Stimulated activated CD4-positive, alpha-beta T cell treated with anti-CD3 and anti-CD28 coated beads, Interleukin-4, amount 100 ng/mL, for 4 hours (primary cell): ENCODE data around the gene DACT3.
A peak's percentile ranks its signal among the peaks of the same experiment; 100 is the strongest.

ENCODE experiments used
- DNase-seq, 2 experiments: peaks; one replicate each; pipeline ENCODE4 v3.0.0-alpha.2; 2020

DACT3 gene

GRCh38 chr19:46610851-46611770 is 49.9 kb downstream of the DACT3 start:
- DNase-seq: no peak

DNA sequence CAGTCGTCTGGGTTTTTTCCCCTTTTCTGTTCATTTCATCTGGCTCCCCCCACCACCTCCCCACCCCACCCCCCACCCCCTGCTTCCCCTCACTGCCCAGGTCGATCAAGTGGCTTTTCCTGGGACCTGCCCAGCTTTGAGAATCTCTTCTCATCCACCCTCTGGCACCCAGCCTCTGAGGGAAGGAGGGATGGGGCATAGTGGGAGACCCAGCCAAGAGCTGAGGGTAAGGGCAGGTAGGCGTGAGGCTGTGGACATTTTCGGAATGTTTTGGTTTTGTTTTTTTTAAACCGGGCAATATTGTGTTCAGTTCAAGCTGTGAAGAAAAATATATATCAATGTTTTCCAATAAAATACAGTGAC is 50.6 kb downstream of the DACT3 start:
- DNase-seq: no peak

- no peak for DNase-seq
Observed at GRCh38 chr19:46609511-46610412, 51.2 kb downstream of the DACT3 start.

GRCh38 chr19:46608581-46609345 is 52.2 kb downstream of the DACT3 start:
- DNase-seq: no peak

DNA sequence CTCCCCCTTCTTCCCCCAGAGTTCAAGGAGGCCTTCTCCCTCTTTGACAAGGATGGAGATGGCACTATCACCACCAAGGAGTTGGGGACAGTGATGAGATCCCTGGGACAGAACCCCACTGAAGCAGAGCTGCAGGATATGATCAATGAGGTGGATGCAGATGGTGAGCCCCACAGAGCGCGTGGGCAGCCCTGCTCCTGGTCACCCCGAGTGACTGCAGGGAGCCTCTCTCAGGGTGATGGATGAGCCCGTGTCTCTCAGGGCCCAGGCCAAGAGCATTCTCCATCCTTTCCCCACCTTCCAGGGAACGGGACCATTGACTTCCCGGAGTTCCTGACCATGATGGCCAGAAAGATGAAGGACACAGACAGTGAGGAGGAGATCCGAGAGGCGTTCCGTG is 52.8 kb downstream of the DACT3 start:
- no peak for DNase-seq

GRCh38 chr19:46607448-46607841 is 53.5 kb downstream of the DACT3 start:
- DNase-seq: no peak

GRCh38 chr19:46606681-46607447 is 54.1 kb downstream of the DACT3 start:
- no peak for DNase-seq

- no peak for DNase-seq
Observed at GRCh38 chr19:46606019-46606418, 55.0 kb downstream of the DACT3 start.

- DNase-seq: no peak
Observed at GRCh38 chr19:46605356-46605821, 55.6 kb downstream of the DACT3 start.

- DNase-seq: no peak
Observed at GRCh38 chr19:46604781-46605355, 56.1 kb downstream of the DACT3 start.

DNA sequence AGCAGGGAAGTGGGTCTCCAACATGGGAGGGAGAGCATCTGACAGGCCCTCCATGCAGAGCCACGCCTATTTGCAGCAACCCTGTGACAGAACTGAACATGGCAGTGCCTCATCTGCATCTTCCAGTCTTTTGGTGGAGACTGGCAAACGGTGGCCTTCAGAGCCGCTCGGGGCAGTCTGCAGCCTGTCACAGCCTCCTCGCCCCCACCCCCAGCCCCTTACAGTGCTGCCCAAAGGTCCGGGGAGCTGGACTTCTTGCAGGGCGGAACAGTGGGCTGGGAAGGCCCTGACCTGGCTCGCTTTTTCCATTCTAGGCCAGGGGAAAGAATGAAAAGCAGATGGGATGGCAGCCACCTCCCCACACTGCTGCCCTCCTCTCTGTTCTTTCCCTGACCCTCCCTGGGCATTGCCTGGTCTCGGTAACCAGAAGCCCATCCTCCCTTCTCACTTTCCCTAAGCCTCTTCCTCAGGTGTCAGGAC is 57.2 kb downstream of the DACT3 start:
- no peak for DNase-seq

- DNase-seq: no peak
Observed at GRCh38 chr19:46603195-46603637, 57.8 kb downstream of the DACT3 start.

- DNase-seq: peak; percentile 58 to 78
Observed at GRCh38 chr19:46602392-46603194, 58.4 kb downstream of the DACT3 start.

- DNase-seq: no peak
Observed at GRCh38 chr19:46601318-46602224, 59.4 kb downstream of the DACT3 start, which contains the start of gene CALM3. TSS of gene CALM3 (plus strand) at chr19:46601330. CDS start at chr19:46601435, 105 bp downstream.

DNA sequence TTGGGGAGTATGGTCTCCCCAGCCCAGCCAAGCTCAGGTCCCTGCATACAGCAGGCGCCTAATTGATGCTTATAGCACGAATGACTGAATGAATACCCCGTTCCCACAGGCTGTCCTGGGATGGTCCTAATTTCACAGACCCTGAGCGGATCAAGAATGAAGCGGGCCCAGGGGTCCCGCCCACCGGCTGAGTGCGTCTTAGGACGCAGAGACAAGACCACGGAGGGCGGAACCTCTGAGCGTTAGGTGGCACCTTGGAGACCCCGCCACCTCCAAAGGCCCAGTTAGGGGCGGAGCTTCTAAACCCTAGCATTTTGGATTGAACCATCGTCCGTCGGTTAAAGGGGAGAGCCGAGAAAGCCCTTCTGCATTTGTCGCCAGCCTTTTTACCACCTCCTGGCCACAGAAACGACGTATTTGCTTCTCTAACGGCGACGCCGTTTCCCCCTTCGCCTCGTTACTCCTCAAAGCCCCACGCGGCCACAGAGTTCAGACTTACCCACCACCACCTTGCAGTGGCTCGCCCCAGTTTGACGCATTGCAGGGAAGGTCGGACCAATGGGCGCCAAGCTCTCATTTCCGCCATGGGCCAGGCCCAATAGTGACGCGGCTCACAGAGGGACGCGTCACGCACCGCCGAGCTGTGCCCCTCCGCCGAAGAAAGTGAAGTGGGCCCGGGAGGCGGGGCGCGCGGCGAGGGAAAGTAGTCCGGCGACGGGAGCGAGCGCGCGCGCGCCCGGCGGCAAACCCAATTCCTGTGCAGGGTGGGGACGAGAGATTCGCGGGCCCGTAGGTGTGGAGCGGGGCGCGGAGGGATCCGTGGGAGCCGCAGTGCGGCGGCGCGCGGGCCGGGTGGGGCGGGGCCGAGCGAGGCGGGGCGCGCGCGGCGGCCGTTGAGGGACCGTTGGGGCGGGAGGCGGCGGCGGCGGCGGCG is 60.3 kb downstream of the DACT3 start:
- DNase-seq: peak; percentile 95 to 97

DNA sequence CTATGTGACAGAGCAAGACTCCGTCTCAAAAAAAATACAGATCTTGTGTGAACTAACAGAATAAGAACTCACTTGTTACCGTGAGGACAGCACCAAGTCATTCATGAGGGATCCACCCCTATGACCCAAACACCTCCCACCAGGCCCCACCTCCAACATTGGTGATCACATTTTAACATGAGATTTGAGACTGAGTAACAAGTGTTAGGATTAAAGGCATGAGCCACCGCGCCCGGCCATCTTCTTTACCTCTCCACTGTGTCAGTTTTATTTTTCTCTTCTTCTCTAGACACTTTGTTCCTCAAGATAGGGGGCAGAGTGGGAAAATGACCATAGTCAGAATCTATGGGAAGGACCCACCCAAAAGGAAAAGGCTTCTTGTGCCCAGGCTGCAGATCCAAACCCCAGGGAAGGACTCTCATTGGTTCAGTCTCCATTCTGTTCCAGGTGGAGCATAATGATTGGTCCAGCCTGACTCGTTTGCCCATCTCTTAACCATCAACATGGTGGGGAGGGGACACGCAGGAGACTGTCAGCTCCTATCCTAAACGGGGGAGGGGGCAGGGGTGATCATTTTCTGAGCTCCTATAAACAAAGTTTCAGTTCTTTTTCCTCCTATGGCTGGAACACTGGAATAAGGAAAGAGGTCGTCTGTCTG is 61.1 kb downstream of the DACT3 start:
- no peak for DNase-seq

DNA sequence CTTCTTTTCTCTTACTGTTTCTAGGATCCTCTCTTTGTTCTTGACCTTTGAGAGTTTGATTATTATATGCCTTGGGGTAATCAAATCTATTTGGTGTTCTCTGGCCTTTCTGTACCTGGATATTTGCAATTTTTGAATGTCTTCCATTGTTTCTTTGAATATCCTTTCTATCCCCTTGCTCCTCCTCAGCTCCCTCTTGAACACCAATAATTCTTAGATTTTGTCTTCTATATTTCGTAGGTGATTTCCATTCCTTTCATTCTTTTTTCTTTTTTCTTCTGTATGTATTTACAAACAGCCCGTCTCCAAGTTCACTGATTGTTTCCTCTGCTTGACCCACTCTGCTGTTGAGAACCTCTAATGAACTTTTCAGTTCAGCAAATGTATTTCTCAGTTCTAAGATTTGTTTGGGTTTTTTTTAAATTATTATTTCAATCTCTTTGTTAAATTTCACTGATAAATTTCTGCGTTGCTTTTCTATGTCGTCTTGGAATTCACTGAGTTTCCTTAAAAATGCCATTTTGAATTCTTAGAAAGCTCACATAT is 62.5 kb downstream of the DACT3 start:
- no peak for DNase-seq
